Calu3 (cell line): ENCODE measurements around the gene CALD1. TPM values are rescaled to one million over a fixed set of nuclear protein-coding genes. Genes with fewer than 3 reads are reported as not detected.

ENCODE experiments used
- BruUV-seq: library from RNA; stranded (reverse); fragments of 400-500 nt; replicated peaks from 2 replicates; lab custom pipeline; 2021; lab: Mats Ljungman, UMichigan
- CTCF ChIA-PET: fragments of 300-600 bp; sonication (Branson Sonifier 250); formaldehyde crosslinking; loops from one replicate; lab custom pipeline; 2022; ENCODE audit warnings: antibody characterized with exemption; lab: Charles Lee
- DNase-seq: peaks from one replicate; pipeline ENCODE4 v3.0.0; 2022
- H3K27ac Mint-ChIP-seq: one replicate; pipeline ENCODE4 v1.8.0; 2022; ENCODE audit warnings: mixed read lengths; ENCODE audit not compliant: unreplicated experiment
- H3K27me3 Mint-ChIP-seq: one replicate; pipeline ENCODE4 v1.8.0; 2022; ENCODE audit warnings: mixed read lengths; ENCODE audit not compliant: unreplicated experiment
- H3K36me3 Mint-ChIP-seq: one replicate; pipeline ENCODE4 v1.8.0; 2022; ENCODE audit warnings: mild to moderate bottlenecking, moderate library complexity, mixed read lengths; ENCODE audit not compliant: insufficient read depth, unreplicated experiment
- H3K4me1 Mint-ChIP-seq: one replicate; pipeline ENCODE4 v1.8.0; 2022; ENCODE audit warnings: mild to moderate bottlenecking, low read depth, mixed read lengths; ENCODE audit not compliant: unreplicated experiment
- H3K4me3 Mint-ChIP-seq: one replicate; pipeline ENCODE4 v1.8.0; 2022; ENCODE audit warnings: mild to moderate bottlenecking, low read depth, moderate library complexity, mixed read lengths; ENCODE audit not compliant: unreplicated experiment
- H3K9me3 Mint-ChIP-seq: one replicate; pipeline ENCODE4 v1.8.0; 2022; ENCODE audit warnings: low read depth, mixed read lengths; ENCODE audit not compliant: unreplicated experiment
- intact Hi-C: fragments of 100-400 bp; cut with micrococcal nuclease; formaldehyde crosslinking; loops from one replicate; pipeline ENCODE4 v1.10.0; 2022; ENCODE audit not compliant: unreplicated experiment
- total RNA-seq: library from RNA; stranded (reverse); gene quantifications from 2 replicates; pipeline ENCODE4 v1.2.3, GENCODE V29; 2022
- TF ChIP-seq, protein P1 (sequence below): fragments of 200-600 bp; IDR thresholded peaks from one replicate; pipeline ENCODE4 v1.8.0; 2022; ENCODE audit warnings: antibody characterized with exemption; ENCODE audit not compliant: unreplicated experiment

The CALD1 gene
- total RNA-seq, 1 experiment from 2014 or later: 9.3 TPM

DNA sequence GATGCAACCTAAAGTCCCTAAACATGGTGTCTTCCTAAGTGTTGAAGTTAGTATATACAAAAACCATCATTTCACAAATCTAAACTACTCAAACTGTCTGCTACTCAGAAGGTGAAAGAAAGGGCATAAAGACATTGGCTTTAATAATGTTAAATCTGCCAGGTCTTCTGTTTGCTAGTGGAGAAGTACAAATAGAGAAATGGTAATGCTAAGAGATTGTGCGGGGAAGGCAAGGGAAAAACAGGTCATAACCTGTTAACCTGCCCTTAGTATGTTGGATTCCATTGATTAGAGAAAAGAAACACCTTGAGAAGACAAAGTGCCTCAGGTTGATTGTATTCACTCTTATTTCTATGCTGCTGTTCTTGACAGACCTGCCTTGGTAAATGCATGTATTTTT is 80.3 kb downstream of the CALD1 start:
- intact Hi-C loops: loop anchor here (10.0 kb wide), 1 partner anchor 225 kb away; no protein-coding TSS in a partner anchor
- H3K27me3 Mint-ChIP-seq: no peaks in the 10 kb centered on the region
- H3K9me3 Mint-ChIP-seq: no peaks in the 10 kb centered on the region
- no peak overlapping the region for H3K27ac Mint-ChIP-seq
- TF ChIP-seq, protein P1, sequence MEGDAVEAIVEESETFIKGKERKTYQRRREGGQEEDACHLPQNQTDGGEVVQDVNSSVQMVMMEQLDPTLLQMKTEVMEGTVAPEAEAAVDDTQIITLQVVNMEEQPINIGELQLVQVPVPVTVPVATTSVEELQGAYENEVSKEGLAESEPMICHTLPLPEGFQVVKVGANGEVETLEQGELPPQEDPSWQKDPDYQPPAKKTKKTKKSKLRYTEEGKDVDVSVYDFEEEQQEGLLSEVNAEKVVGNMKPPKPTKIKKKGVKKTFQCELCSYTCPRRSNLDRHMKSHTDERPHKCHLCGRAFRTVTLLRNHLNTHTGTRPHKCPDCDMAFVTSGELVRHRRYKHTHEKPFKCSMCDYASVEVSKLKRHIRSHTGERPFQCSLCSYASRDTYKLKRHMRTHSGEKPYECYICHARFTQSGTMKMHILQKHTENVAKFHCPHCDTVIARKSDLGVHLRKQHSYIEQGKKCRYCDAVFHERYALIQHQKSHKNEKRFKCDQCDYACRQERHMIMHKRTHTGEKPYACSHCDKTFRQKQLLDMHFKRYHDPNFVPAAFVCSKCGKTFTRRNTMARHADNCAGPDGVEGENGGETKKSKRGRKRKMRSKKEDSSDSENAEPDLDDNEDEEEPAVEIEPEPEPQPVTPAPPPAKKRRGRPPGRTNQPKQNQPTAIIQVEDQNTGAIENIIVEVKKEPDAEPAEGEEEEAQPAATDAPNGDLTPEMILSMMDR: no peak
- no peaks in the 10 kb centered on the region for H3K36me3 Mint-ChIP-seq
- CTCF ChIA-PET: no interaction called here
- H3K4me3 Mint-ChIP-seq: no peak overlapping the region
- no TSS peak for BruUV-seq
- no peak for DNase-seq
- no peaks in the 10 kb centered on the region for H3K4me1 Mint-ChIP-seq

DNA sequence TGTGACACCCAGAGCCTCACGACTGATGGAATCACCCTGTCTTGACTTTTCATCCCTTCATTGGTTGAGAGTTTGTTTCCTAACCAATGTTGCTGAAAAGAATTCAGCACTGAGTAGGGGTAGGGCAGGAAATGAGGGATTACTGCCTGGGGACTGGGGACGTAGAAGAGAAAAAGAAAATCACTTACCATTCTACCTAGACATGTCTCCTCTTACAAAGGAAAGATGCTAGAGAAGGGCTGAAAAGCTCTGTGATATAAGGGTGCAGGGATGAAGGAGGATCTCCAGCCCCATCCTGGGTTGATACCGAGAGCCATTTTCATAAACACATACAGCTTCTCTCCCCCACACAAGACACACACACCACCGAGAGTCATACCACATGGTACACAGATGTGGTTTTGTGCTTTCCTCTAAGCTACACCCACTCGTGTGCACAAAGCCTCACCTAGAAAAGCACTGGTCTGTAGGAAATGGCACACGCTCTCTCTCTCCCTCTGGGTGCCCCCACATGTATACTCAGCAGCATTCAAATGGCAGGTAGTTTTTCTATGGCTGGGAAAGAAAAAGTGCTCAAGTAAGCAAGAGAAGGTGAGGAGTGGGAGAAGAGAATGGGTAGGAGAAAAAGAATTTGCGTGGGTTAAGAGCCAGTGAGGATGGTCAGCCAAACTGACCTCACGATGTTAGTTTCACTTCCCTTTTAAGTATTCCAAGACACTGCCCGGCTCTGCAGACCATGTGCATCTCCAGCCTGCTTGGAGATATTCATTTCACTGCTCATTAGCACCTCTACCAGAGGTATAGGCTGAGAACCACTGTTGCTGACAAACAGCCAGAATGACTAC is 85.8 kb downstream of the CALD1 start:
- no peak overlapping the region for H3K4me3 Mint-ChIP-seq
- TF ChIP-seq, protein P1: no peak
- CTCF ChIA-PET: no interaction called here
- no peaks in the 10 kb centered on the region for H3K36me3 Mint-ChIP-seq
- intact Hi-C loops: loop anchor here (10.0 kb wide), 1 partner anchor 230 kb away; no protein-coding TSS in a partner anchor
- H3K9me3 Mint-ChIP-seq: no peaks in the 10 kb centered on the region
- H3K27me3 Mint-ChIP-seq: no peaks in the 10 kb centered on the region
- no peak for DNase-seq
- H3K27ac Mint-ChIP-seq: no peak overlapping the region
- BruUV-seq: no TSS peak
- no peaks in the 10 kb centered on the region for H3K4me1 Mint-ChIP-seq

DNA sequence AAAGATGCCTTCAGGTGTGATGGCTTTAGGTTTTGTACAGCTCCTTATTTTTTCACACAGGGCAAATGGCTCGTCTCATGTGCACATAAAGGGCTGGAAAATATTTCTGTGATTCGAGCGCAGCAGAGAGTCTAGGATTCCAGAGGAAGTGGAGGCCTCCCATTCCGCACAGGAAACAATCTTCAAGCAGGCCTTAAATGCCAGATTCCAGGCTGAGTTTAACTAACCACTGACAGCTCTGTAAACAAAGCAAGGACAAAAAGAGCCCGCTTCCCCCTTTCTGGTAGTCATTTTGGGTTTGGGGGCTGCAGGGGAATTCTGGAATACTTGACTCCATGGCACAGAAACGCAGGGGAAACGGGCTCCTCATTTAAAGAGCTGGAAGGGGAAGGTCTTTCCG is 87.2 kb downstream of the CALD1 start:
- DNase-seq: no peak
- Mint-ChIP-seq H3K27me3 (no peaks in the 10 kb centered on the region), H3K4me3 (no peak overlapping the region), H3K36me3 (no peaks in the 10 kb centered on the region), H3K4me1 (no peaks in the 10 kb centered on the region), H3K27ac (no peak overlapping the region), H3K9me3 (no peaks in the 10 kb centered on the region)
- CTCF ChIA-PET: no interaction called here
- TF ChIP-seq, protein P1: no peak
- intact Hi-C loops: loop anchor here (10.0 kb wide), 1 partner anchor 232 kb away; no protein-coding TSS in a partner anchor
- BruUV-seq: no TSS peak

- H3K4me1 Mint-ChIP-seq: peaks cover 9% of the 10 kb centered on the region
- no peak for DNase-seq
- no peak overlapping the region for H3K4me3 Mint-ChIP-seq
- H3K27ac Mint-ChIP-seq: no peak overlapping the region
- H3K27me3 Mint-ChIP-seq: no peaks in the 10 kb centered on the region
- CTCF ChIA-PET: no interaction called here
- intact Hi-C loops: no loop called here
- H3K36me3 Mint-ChIP-seq: no peaks in the 10 kb centered on the region
- no TSS peak for BruUV-seq
- H3K9me3 Mint-ChIP-seq: no peaks in the 10 kb centered on the region
- TF ChIP-seq, protein P1: no peak
These were observed 90.7 kb downstream of the CALD1 start for GRCh38 chr7:134870156-134870555.
